B cell (primary cell): Measurements from ENCODE around the gene BAHCC1. TPM values are rescaled to one million over a fixed set of nuclear protein-coding genes. Genes with fewer than 3 reads are reported as not detected.

ENCODE experiments used
- ATAC-seq: fragments of 200-7000 bp; cut with Tn5 transposase; one replicate; pipeline ENCODE4 v1.10.0; 2021; ENCODE audit warnings: low read depth, mild to moderate bottlenecking, moderate number of reproducible peaks, moderate library complexity
- CTCF ChIA-PET: fragments of 350-600 bp; sonication (Branson Sonifier 250); formaldehyde crosslinking; loops from one replicate; lab custom pipeline; 2021; ENCODE audit warnings: antibody characterized with exemption, inconsistent platforms; lab: Charles Lee
- POLR2A ChIA-PET: fragments of 350-600 bp; sonication (Branson Sonifier 250); formaldehyde crosslinking; loops from one replicate; lab custom pipeline; 2021; ENCODE audit warnings: antibody characterized with exemption; lab: Charles Lee
- DNase-seq: peaks from one replicate; pipeline ENCODE4 v3.0.0; 2013
- H2AFZ ChIP-seq: 2 replicates; pipeline ENCODE4 v1.6.1; 2012; ENCODE audit warnings: mild to moderate bottlenecking, low read depth, low read length; ENCODE audit not compliant: insufficient read depth, poor library complexity, severe bottlenecking
- H3K27ac ChIP-seq, 2 donors: 1 replicate in 1 of 2; 2 replicates in 1 of 2; pipeline ENCODE4 v1.5.1; 2012 to 2013; ENCODE audit warnings: low read length in 2 of 2, mild to moderate bottlenecking in 2 of 2, moderate library complexity in 1 of 2
- H3K27me3 ChIP-seq, 4 experiments: fragments of 200-600 bp in 1 of 4; sonication (generic) in 1 of 4; replicated peaks in 1 of 4; 1 replicate in 2 of 4; 2 replicates in 2 of 4; pipeline versions ENCODE4 v1.6.1 to v1.7.0; 2013 to 2016; ENCODE audit warnings: low read length in 3 of 4, mild to moderate bottlenecking in 2 of 4, mixed read lengths in 1 of 4, moderate library complexity in 1 of 4; ENCODE audit not compliant: insufficient read depth in 4 of 4, control insufficient read depth in 3 of 4; ENCODE audit errors: control extremely low read depth in 1 of 4
- H3K36me3 ChIP-seq, 2 experiments: replicated peaks in 1 of 2; 1 replicate in 1 of 2; 2 replicates in 1 of 2; pipeline versions ENCODE4 v1.6.1 to v1.7.1; 2013; ENCODE audit warnings: low read length in 1 of 2; ENCODE audit not compliant: insufficient read depth in 2 of 2, control insufficient read depth in 1 of 2; ENCODE audit errors: control extremely low read depth in 1 of 2, extremely low read depth in 1 of 2
- H3K4me1 ChIP-seq, 2 donors: fragments of 200-600 bp in 1 of 2; sonication (generic) in 1 of 2; 1 replicate in 1 of 2; 2 replicates in 1 of 2; pipeline versions ENCODE4 v1.5.1 to v1.6.1; 2013 to 2017; ENCODE audit warnings: low read length in 2 of 2; ENCODE audit not compliant: control insufficient read depth in 2 of 2, insufficient read depth in 2 of 2
- H3K4me2 ChIP-seq: replicated peaks from 2 replicates; pipeline ENCODE3; 2012; ENCODE audit warnings: mild to moderate bottlenecking, low read depth, low read length; ENCODE audit not compliant: poor library complexity, severe bottlenecking
- H3K4me3 ChIP-seq, 5 experiments: fragments of 200-600 bp in 1 of 5; sonication (generic) in 1 of 5; 1 replicate in 3 of 5; 2 replicates in 2 of 5; pipeline versions ENCODE4 v1.5.1 to v1.7.0; 2011 to 2016; ENCODE audit warnings: low read length in 4 of 5, mild to moderate bottlenecking in 4 of 5, low read depth in 2 of 5, control low read depth in 1 of 5, moderate library complexity in 1 of 5; ENCODE audit not compliant: insufficient read depth in 1 of 5; ENCODE audit errors: control extremely low read depth in 1 of 5, extremely low read depth in 1 of 5
- H3K79me2 ChIP-seq: fragments of 200-600 bp; sonication (generic); one replicate; pipeline ENCODE4 v1.6.0; 2016; ENCODE audit warnings: low read length; ENCODE audit not compliant: control insufficient read depth, insufficient read depth
- H3K9ac ChIP-seq: fragments of 200-600 bp; sonication (generic); 2 replicates; pipeline ENCODE4 v1.6.1; 2017; ENCODE audit warnings: mild to moderate bottlenecking, low read length, moderate library complexity
- H3K9me3 ChIP-seq, 3 donors: one replicate each; pipeline versions ENCODE4 v1.6.1 to v1.7.1; 2013; ENCODE audit warnings: low read length in 2 of 3; ENCODE audit not compliant: control insufficient read depth in 2 of 3, insufficient read depth in 1 of 3; ENCODE audit errors: control extremely low read depth in 1 of 3
- H4K20me1 ChIP-seq: 2 replicates; pipeline ENCODE4 v1.6.0; 2012; ENCODE audit warnings: mild to moderate bottlenecking, low read length; ENCODE audit not compliant: insufficient read depth, control insufficient read depth, poor library complexity, severe bottlenecking
- H3K27ac Mint-ChIP-seq: one replicate; pipeline ENCODE4 v1.8.0; 2021; ENCODE audit warnings: mixed read lengths
- H3K27me3 Mint-ChIP-seq: one replicate; pipeline ENCODE4 v1.8.0; 2021; ENCODE audit warnings: mixed read lengths
- H3K4me1 Mint-ChIP-seq: one replicate; pipeline ENCODE4 v1.8.0; 2021; ENCODE audit warnings: mixed read lengths
- H3K4me3 Mint-ChIP-seq: one replicate; pipeline ENCODE4 v1.8.0; 2021; ENCODE audit warnings: mixed read lengths
- H3K9me3 Mint-ChIP-seq: one replicate; pipeline ENCODE4 v1.8.0; 2022; ENCODE audit warnings: mixed read lengths; ENCODE audit not compliant: insufficient read depth
- EZH2 ChIP-seq: IDR thresholded peaks from 2 replicates; pipeline ENCODE4 v1.6.1; 2012; ENCODE audit warnings: borderline replicate concordance, low read depth, mild to moderate bottlenecking, moderate library complexity, low read length; ENCODE audit not compliant: insufficient read depth, poor library complexity, severe bottlenecking
- WGBS: methylation state at CpG from one replicate; pipeline ENCODE4 v1.1.5; 2013; ENCODE audit warnings: missing lambda C conversion rate; ENCODE audit not compliant: insufficient coverage; 5-methylcytosine and 5-hydroxymethylcytosine counted together
- intact Hi-C: fragments of 100-400 bp; cut with micrococcal nuclease; formaldehyde crosslinking; loops from one replicate; pipeline ENCODE4 v1.10.0; 2022
- polyA plus RNA-seq: library from polyadenylated mRNA; depleted of rRNA; stranded (reverse); fragments of >200 nt; gene quantifications from 2 replicates; pipeline ENCODE4 v1.2.3, GENCODE V29; 2012
- total RNA-seq, 2 donors: library from RNA; stranded (reverse); fragments of 120-200 nt in 1 of 2; gene quantifications; 1 replicate in 1 of 2; 2 replicates in 1 of 2; pipeline versions ENCODE4 v1.2.3 to v1.2.4, GENCODE V29; 2013 to 2022
- TF ChIP-seq, protein P1 (sequence below): fragments of 200-600 bp; IDR thresholded peaks from one replicate; pipeline ENCODE4 v1.8.0; 2022; ENCODE audit warnings: antibody characterized with exemption, mild to moderate bottlenecking

The BAHCC1 gene
- total and polyA plus RNA-seq, 2 donors (not counting 1 experiment from before 2014, with no cell fraction given): 0.12 to 0.48 TPM

DNA sequence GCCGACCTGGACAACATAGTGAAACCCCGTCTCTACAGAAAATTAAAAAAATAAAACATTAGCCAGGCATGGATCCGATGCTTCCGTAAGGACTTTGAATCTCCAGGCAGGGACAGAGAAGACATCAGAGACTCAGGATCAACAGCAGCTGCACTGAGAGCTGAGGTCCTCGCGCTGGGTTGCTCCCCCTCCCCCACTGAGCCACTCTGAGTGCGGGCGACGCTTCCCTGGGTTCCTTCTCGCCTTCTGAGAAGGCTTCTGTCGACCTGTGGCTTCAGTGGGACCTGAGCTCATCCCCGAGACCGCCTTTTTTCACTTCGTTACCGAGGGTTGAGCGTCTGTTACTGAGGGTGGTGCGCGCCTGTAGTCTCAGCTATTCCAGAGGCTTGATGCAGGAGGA lies 96.9 kb downstream of the BAHCC1 start:
- no peaks in the 10 kb centered on the region for H3K36me3 ChIP-seq
- H2AFZ ChIP-seq: no peak overlapping the region
- TF ChIP-seq, protein P1, sequence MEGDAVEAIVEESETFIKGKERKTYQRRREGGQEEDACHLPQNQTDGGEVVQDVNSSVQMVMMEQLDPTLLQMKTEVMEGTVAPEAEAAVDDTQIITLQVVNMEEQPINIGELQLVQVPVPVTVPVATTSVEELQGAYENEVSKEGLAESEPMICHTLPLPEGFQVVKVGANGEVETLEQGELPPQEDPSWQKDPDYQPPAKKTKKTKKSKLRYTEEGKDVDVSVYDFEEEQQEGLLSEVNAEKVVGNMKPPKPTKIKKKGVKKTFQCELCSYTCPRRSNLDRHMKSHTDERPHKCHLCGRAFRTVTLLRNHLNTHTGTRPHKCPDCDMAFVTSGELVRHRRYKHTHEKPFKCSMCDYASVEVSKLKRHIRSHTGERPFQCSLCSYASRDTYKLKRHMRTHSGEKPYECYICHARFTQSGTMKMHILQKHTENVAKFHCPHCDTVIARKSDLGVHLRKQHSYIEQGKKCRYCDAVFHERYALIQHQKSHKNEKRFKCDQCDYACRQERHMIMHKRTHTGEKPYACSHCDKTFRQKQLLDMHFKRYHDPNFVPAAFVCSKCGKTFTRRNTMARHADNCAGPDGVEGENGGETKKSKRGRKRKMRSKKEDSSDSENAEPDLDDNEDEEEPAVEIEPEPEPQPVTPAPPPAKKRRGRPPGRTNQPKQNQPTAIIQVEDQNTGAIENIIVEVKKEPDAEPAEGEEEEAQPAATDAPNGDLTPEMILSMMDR: no peak
- no peak for TF ChIP-seq EZH2
- intact Hi-C loops: no loop called here
- Mint-ChIP-seq H3K27ac (no peak overlapping the region), H3K4me1 (no peaks in the 10 kb centered on the region), H3K27me3 (peaks cover 16% of the 10 kb centered on the region), H3K9me3 (no peaks in the 10 kb centered on the region), H3K4me3 (no peak overlapping the region)
- no peaks in the 10 kb centered on the region for H3K79me2 ChIP-seq
- no peak overlapping the region for H3K9ac ChIP-seq
- H4K20me1 ChIP-seq: no peaks in the 10 kb centered on the region
- H3K9me3 ChIP-seq: peaks cover 0 to 4% (median 0%) of the 10 kb centered on the region in 3 donors
- DNase-seq: no peak
- H3K4me1 ChIP-seq: peaks cover 9 to 12% of the 10 kb centered on the region in 2 donors
- no peak overlapping the region for H3K4me2 ChIP-seq
- ChIA-PET CTCF (interaction anchor here (0.5 to 0.7 kb wide), 2 partner anchors 9 to 110 kb away, joined by 3 read pairs; no protein-coding TSS in a partner anchor), POLR2A (no interaction called here)
- no peak overlapping the region for H3K27ac ChIP-seq
- WGBS: 91% methylated on average over 18 of the region's 18 CpGs
- H3K27me3 ChIP-seq: peaks cover 0 to 12% (median 5%) of the 10 kb centered on the region in 4 experiments
- no peak overlapping the region for H3K4me3 ChIP-seq
- ATAC-seq: no peak

DNA sequence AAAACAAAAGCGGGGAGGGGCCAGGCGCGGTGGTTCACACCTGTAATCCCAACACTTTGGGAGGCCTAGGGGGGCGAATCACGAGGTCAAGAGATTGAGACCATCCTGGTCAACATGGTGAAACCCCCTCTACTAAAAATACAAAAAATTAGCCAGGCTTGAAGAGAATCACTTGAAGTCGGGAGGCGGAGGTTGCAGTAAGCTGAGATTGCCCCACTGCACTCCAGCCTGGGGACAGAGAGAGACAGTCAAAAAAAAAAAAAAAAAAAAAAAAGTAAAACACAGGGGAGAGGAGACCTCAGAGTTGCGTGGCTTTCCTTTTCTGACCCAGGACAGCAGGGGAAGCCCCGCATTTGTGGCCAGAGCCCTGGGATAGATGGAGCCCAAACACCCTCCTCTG lies 97.4 kb downstream of the BAHCC1 start:
- H4K20me1 ChIP-seq: no peaks in the 10 kb centered on the region
- 72% methylated on average over 5 of the region's 9 CpGs for WGBS
- H3K4me1 ChIP-seq: peaks cover 5 to 7% of the 10 kb centered on the region in 2 donors
- Mint-ChIP-seq H3K9me3 (no peaks in the 10 kb centered on the region), H3K27ac (no peak overlapping the region), H3K4me3 (no peak overlapping the region), H3K4me1 (no peaks in the 10 kb centered on the region), H3K27me3 (peaks cover 16% of the 10 kb centered on the region)
- intact Hi-C loops: no loop called here
- peaks cover 0 to 12% (median 5%) of the 10 kb centered on the region in 4 experiments for H3K27me3 ChIP-seq
- H3K79me2 ChIP-seq: no peaks in the 10 kb centered on the region
- H3K9ac ChIP-seq: no peak overlapping the region
- TF ChIP-seq EZH2: no peak
- TF ChIP-seq, protein P1: no peak
- ChIA-PET CTCF (interaction anchor here (0.7 to 1.2 kb wide), 2 partner anchors 9 to 201 kb away, joined by 3 read pairs; no protein-coding TSS in a partner anchor), POLR2A (no interaction called here)
- H3K9me3 ChIP-seq: peaks cover 0 to 4% (median 0%) of the 10 kb centered on the region in 3 donors
- no peak overlapping the region for H3K27ac ChIP-seq
- no peak for ATAC-seq
- no peak for DNase-seq
- H3K36me3 ChIP-seq: no peaks in the 10 kb centered on the region
- no peak overlapping the region for H2AFZ ChIP-seq
- H3K4me2 ChIP-seq: no peak overlapping the region
- no peak overlapping the region for H3K4me3 ChIP-seq
